Stimulated activated naive B cell treated with anti-CD40 and anti-IgM and Interleukin-4, amounts not matched to agents 10 μg/mL and 1 μg/mL and 100 μg/mL, for 72 hours (primary cell): ENCODE results near the gene ARHGAP28.

ENCODE experiments used
- ATAC-seq, 2 donors: fragments of 150-1000 bp; cut with Tn5 transposase; replicated peaks; 2 replicates each; pipeline ENCODE4 v1.10.0; 2021; ENCODE audit warnings: moderate library complexity in 1 of 2
- DNase-seq: peaks from one replicate; pipeline ENCODE4 v3.0.0; 2021
- H3K27ac Mint-ChIP-seq: one replicate; pipeline ENCODE4 v1.8.0; 2022; ENCODE audit warnings: mild to moderate bottlenecking, mixed read lengths
- H3K27me3 Mint-ChIP-seq, 2 donors: one replicate each; pipeline ENCODE4 v1.8.0; 2022; ENCODE audit warnings: mixed read lengths in 2 of 2
- H3K36me3 Mint-ChIP-seq, 2 donors: one replicate each; pipeline ENCODE4 v1.8.0; 2022; ENCODE audit warnings: mixed read lengths in 2 of 2, mild to moderate bottlenecking in 1 of 2
- H3K4me1 Mint-ChIP-seq, 2 donors: one replicate each; pipeline ENCODE4 v1.8.0; 2022; ENCODE audit warnings: mixed read lengths in 2 of 2, mild to moderate bottlenecking in 1 of 2
- H3K4me3 Mint-ChIP-seq, 2 donors: one replicate each; pipeline ENCODE4 v1.8.0; 2022; ENCODE audit warnings: mild to moderate bottlenecking in 2 of 2, mixed read lengths in 2 of 2, moderate library complexity in 1 of 2
- H3K9me3 Mint-ChIP-seq, 2 donors: one replicate each; pipeline ENCODE4 v1.8.0; 2022; ENCODE audit warnings: mixed read lengths in 2 of 2, mild to moderate bottlenecking in 1 of 2

The ARHGAP28 gene

GRCh38 chr18:6871566-6871965, 142.1 kb downstream of the ARHGAP28 start:
- Mint-ChIP-seq H3K27me3 (no peaks in the 10 kb centered on the region), H3K4me3 (no peak overlapping the region), H3K36me3 (no peaks in the 10 kb centered on the region), H3K27ac (no peak overlapping the region), H3K4me1 (no peaks in the 10 kb centered on the region), H3K9me3 (no peaks in the 10 kb centered on the region)
- no peak for DNase-seq
- ATAC-seq, result no peak

GRCh38 chr18:6873040-6873751, 143.7 kb downstream of the ARHGAP28 start:
- no peak overlapping the region for H3K27ac Mint-ChIP-seq

GRCh38 chr18:6874315-6874714, 144.8 kb downstream of the ARHGAP28 start:
- H3K27me3 Mint-ChIP-seq, result no peaks in the 10 kb centered on the region
- H3K4me3 Mint-ChIP-seq, result no peak overlapping the region
- no peak overlapping the region for H3K27ac Mint-ChIP-seq

More at GRCh38 chr18:6873040-6873751, 143.7 kb downstream of the ARHGAP28 start:
- DNase-seq (no peak), ATAC-seq (no peak)
- no peak overlapping the region for H3K4me3 Mint-ChIP-seq
- no peaks in the 10 kb centered on the region for H3K27me3 Mint-ChIP-seq
- H3K36me3 Mint-ChIP-seq, result no peaks in the 10 kb centered on the region
- H3K9me3 Mint-ChIP-seq, result peaks cover 0 to 2% of the 10 kb centered on the region in 2 donors
- no peaks in the 10 kb centered on the region for H3K4me1 Mint-ChIP-seq

GRCh38 chr18:6875749-6876148, 146.2 kb downstream of the ARHGAP28 start:
- H3K9me3 Mint-ChIP-seq, result peaks cover 0 to 3% of the 10 kb centered on the region in 2 donors
- no peaks in the 10 kb centered on the region for H3K36me3 Mint-ChIP-seq
- ATAC-seq (no peak), DNase-seq (no peak)
- H3K4me1 Mint-ChIP-seq, result no peaks in the 10 kb centered on the region
- no peak overlapping the region for H3K27ac Mint-ChIP-seq
- no peaks in the 10 kb centered on the region for H3K27me3 Mint-ChIP-seq
- H3K4me3 Mint-ChIP-seq, result no peak overlapping the region

More at GRCh38 chr18:6874315-6874714, 144.8 kb downstream of the ARHGAP28 start:
- Mint-ChIP-seq H3K9me3 (peaks cover 0 to 2% of the 10 kb centered on the region in 2 donors), H3K36me3 (no peaks in the 10 kb centered on the region), H3K4me1 (no peaks in the 10 kb centered on the region)
- no peak for DNase-seq
- ATAC-seq, result no peak

- no peak for ATAC-seq
- H3K27ac Mint-ChIP-seq, result no peak overlapping the region
- peaks cover 0 to 3% of the 10 kb centered on the region in 2 donors for H3K9me3 Mint-ChIP-seq
- no peaks in the 10 kb centered on the region for H3K4me1 Mint-ChIP-seq
- DNase-seq, result no peak
- H3K27me3 Mint-ChIP-seq, result no peaks in the 10 kb centered on the region
- H3K36me3 Mint-ChIP-seq, result no peaks in the 10 kb centered on the region
- H3K4me3 Mint-ChIP-seq, result no peak overlapping the region
These were observed 147.1 kb downstream of the ARHGAP28 start for GRCh38 chr18:6876641-6877041.

- no peak overlapping the region for H3K27ac Mint-ChIP-seq
- no peaks in the 10 kb centered on the region for H3K36me3 Mint-ChIP-seq
- no peak for DNase-seq
- no peak for ATAC-seq
- no peaks in the 10 kb centered on the region for H3K27me3 Mint-ChIP-seq
- H3K4me3 Mint-ChIP-seq, result no peak overlapping the region
- no peaks in the 10 kb centered on the region for H3K4me1 Mint-ChIP-seq
- H3K9me3 Mint-ChIP-seq, result peaks cover 0 to 3% of the 10 kb centered on the region in 2 donors
These were observed 147.8 kb downstream of the ARHGAP28 start for GRCh38 chr18:6877288-6877687.

GRCh38 chr18:6878556-6879297, 149.2 kb downstream of the ARHGAP28 start:
- Mint-ChIP-seq H3K27ac (no peak overlapping the region), H3K36me3 (no peaks in the 10 kb centered on the region), H3K27me3 (no peaks in the 10 kb centered on the region), H3K4me1 (no peaks in the 10 kb centered on the region), H3K4me3 (no peak overlapping the region), H3K9me3 (peaks cover 0 to 3% of the 10 kb centered on the region in 2 donors)
- DNase-seq, result no peak
- ATAC-seq, result no peak

- Mint-ChIP-seq H3K9me3 (peaks cover 0 to 3% of the 10 kb centered on the region in 2 donors), H3K4me1 (no peaks in the 10 kb centered on the region), H3K27ac (no peak overlapping the region), H3K4me3 (no peak overlapping the region), H3K36me3 (no peaks in the 10 kb centered on the region), H3K27me3 (no peaks in the 10 kb centered on the region)
- no peak for ATAC-seq
- DNase-seq, result no peak
These were observed 150.1 kb downstream of the ARHGAP28 start for GRCh38 chr18:6879508-6880195.

GRCh38 chr18:6881034-6881820, 151.7 kb downstream of the ARHGAP28 start:
- no peaks in the 10 kb centered on the region for H3K36me3 Mint-ChIP-seq
- no peak for ATAC-seq
- H3K4me3 Mint-ChIP-seq, result no peak overlapping the region
- peaks cover 0 to 3% of the 10 kb centered on the region in 2 donors for H3K9me3 Mint-ChIP-seq
- no peaks in the 10 kb centered on the region for H3K4me1 Mint-ChIP-seq
- no peak overlapping the region for H3K27ac Mint-ChIP-seq
- no peak for DNase-seq
- no peaks in the 10 kb centered on the region for H3K27me3 Mint-ChIP-seq

GRCh38 chr18:6882401-6882800, 152.9 kb downstream of the ARHGAP28 start:
- Mint-ChIP-seq H3K36me3 (no peaks in the 10 kb centered on the region), H3K9me3 (peaks cover 0 to 3% of the 10 kb centered on the region in 2 donors), H3K4me1 (no peaks in the 10 kb centered on the region), H3K27ac (no peak overlapping the region), H3K27me3 (no peaks in the 10 kb centered on the region), H3K4me3 (no peak overlapping the region)
- ATAC-seq, result no peak
- DNase-seq, result no peak

GRCh38 chr18:6885006-6885481, 155.5 kb downstream of the ARHGAP28 start:
- H3K36me3 Mint-ChIP-seq, result no peaks in the 10 kb centered on the region
- no peaks in the 10 kb centered on the region for H3K4me1 Mint-ChIP-seq
- H3K27me3 Mint-ChIP-seq, result no peaks in the 10 kb centered on the region
- ATAC-seq (no peak), DNase-seq (no peak)
- no peak overlapping the region for H3K4me3 Mint-ChIP-seq
- H3K27ac Mint-ChIP-seq, result no peak overlapping the region
- H3K9me3 Mint-ChIP-seq, result peaks cover 0 to 2% of the 10 kb centered on the region in 2 donors

GRCh38 chr18:6885992-6886796, 156.7 kb downstream of the ARHGAP28 start:
- Mint-ChIP-seq H3K4me1 (no peaks in the 10 kb centered on the region), H3K27ac (no peak overlapping the region), H3K4me3 (no peak overlapping the region), H3K27me3 (no peaks in the 10 kb centered on the region), H3K9me3 (no peaks in the 10 kb centered on the region), H3K36me3 (no peaks in the 10 kb centered on the region)
- DNase-seq, result no peak
- ATAC-seq, result no peak

- ATAC-seq (no peak), DNase-seq (no peak)
- no peak overlapping the region for H3K4me3 Mint-ChIP-seq
- H3K9me3 Mint-ChIP-seq, result no peaks in the 10 kb centered on the region
- H3K36me3 Mint-ChIP-seq, result no peaks in the 10 kb centered on the region
- no peaks in the 10 kb centered on the region for H3K4me1 Mint-ChIP-seq
- no peaks in the 10 kb centered on the region for H3K27me3 Mint-ChIP-seq
- H3K27ac Mint-ChIP-seq, result no peak overlapping the region
These were observed 157.3 kb downstream of the ARHGAP28 start for GRCh38 chr18:6886797-6887330.
